Urinary bladder (tissue), 2 donors: ENCODE data around the gene FKBP5. TPM values are rescaled to one million over a fixed set of nuclear protein-coding genes. Genes with fewer than 3 reads are reported as not detected.

Source experiments
- polyA plus RNA-seq: library from polyadenylated mRNA; stranded (reverse); fragments of 200-250 nt; gene quantifications from one replicate; pipeline ENCODE4 v1.2.3, GENCODE V29; 2013
- small RNA-seq: library from RNA; depleted of rRNA; stranded (forward); fragments of <200 nt; gene quantifications from one replicate; pipeline ENCODE3, GENCODE V24; 2014
- total RNA-seq: library from RNA; depleted of rRNA; stranded (reverse); fragments of >200 nt; gene quantifications from one replicate; pipeline ENCODE4 v1.2.3, GENCODE V29; 2014
- donor health status: healthy.

The FKBP5 gene
- total and polyA plus RNA-seq, 2 donors: 5.6 to 236 TPM

Small RNAs within 50 kb of the gene (small RNA-seq; reads per million reads assigned to genes)
- gene MIR5690 (not detected), gene RF00561 (not detected)

Other genes with a start within 250 kb of the FKBP5 start
- 7.0 TPM for gene FANCE, start 236.6 kb downstream of the FKBP5 start, total RNA-seq
- 5.0 TPM for gene FANCE, start 236.6 kb downstream of the FKBP5 start, polyA plus RNA-seq
- gene RPL10A, start 220.5 kb downstream of the FKBP5 start, total RNA-seq: 2,015 TPM
- 2,572 TPM for gene RPL10A, start 220.5 kb downstream of the FKBP5 start, polyA plus RNA-seq
- 14.0 TPM for gene TEAD3, start 191.8 kb downstream of the FKBP5 start, total RNA-seq
- gene TEAD3, start 191.8 kb downstream of the FKBP5 start, polyA plus RNA-seq: 126 TPM
- 1.3 TPM for gene TULP1, start 176.0 kb downstream of the FKBP5 start, total RNA-seq
- gene TULP1, start 176.0 kb downstream of the FKBP5 start, polyA plus RNA-seq: 0.34 TPM
- not detected for gene ARMC12, start 48.1 kb upstream of the FKBP5 start, total RNA-seq
- 0.56 TPM for gene ARMC12, start 48.1 kb upstream of the FKBP5 start, polyA plus RNA-seq
- not detected for gene CLPSL2, start 87.7 kb upstream of the FKBP5 start, total RNA-seq
- not detected for gene CLPSL2, start 87.7 kb upstream of the FKBP5 start, polyA plus RNA-seq
- not detected for gene CLPSL1, start 92.1 kb upstream of the FKBP5 start, total RNA-seq
- not detected for gene CLPSL1, start 92.1 kb upstream of the FKBP5 start, polyA plus RNA-seq
- gene CLPS, start 108.4 kb upstream of the FKBP5 start, total RNA-seq: not detected
- gene CLPS, start 108.4 kb upstream of the FKBP5 start, polyA plus RNA-seq: 0.91 TPM
- gene LHFPL5, start 116.4 kb upstream of the FKBP5 start, total RNA-seq: not detected
- not detected for gene LHFPL5, start 116.4 kb upstream of the FKBP5 start, polyA plus RNA-seq
- 57.8 TPM for gene SRPK1, start 232.2 kb upstream of the FKBP5 start, total RNA-seq
- 14.8 TPM for gene SRPK1, start 232.2 kb upstream of the FKBP5 start, polyA plus RNA-seq